HepG2 (cell line): Measurements from ENCODE around the gene ZCCHC10.

Experiments
- ATF7 ChIP-seq, 2 experiments: fragments of 450-650 bp in 1 of 2; sonication (generic) in 1 of 2; formaldehyde crosslinking in 1 of 2; IDR thresholded peaks; 2 replicates each; pipeline versions ENCODE4 v1.4.0 to v1.6.1; 2016 to 2020; ENCODE audit warnings: antibody characterized with exemption in 1 of 2, mild to moderate bottlenecking in 1 of 2, missing genetic modification reagents in 1 of 2
- ELF1 ChIP-seq: sonication (generic); formaldehyde crosslinking; IDR thresholded peaks from 2 replicates; pipeline ENCODE4 v1.4.0; 2020; ENCODE audit warnings: missing genetic modification reagents
- FOXO4 ChIP-seq: sonication (generic); formaldehyde crosslinking; conservative IDR thresholded peaks from 2 replicates; pipeline ENCODE4 v1.8.1; 2023; ENCODE audit warnings: missing genetic modification reagents
- IKZF1 ChIP-seq: fragments of 450-650 bp; IDR thresholded peaks from 2 replicates; pipeline ENCODE4 v1.7.1; 2016
- SIX1 ChIP-seq: sonication (generic); formaldehyde crosslinking; IDR thresholded peaks from 2 replicates; pipeline ENCODE4 v1.4.0; 2020; ENCODE audit warnings: missing genetic modification reagents, borderline replicate concordance
- TAF1 ChIP-seq: sonication (generic); formaldehyde crosslinking; IDR thresholded peaks from 2 replicates; pipeline ENCODE4 v1.4.0; 2020; ENCODE audit warnings: missing genetic modification reagents
- ZBTB42 ChIP-seq: sonication (generic); formaldehyde crosslinking; IDR thresholded peaks from 2 replicates; pipeline ENCODE4 v1.5.0; 2020; ENCODE audit warnings: mild to moderate bottlenecking, missing genetic modification reagents
- ZNF121 ChIP-seq: sonication (generic); formaldehyde crosslinking; IDR thresholded peaks from 2 replicates; pipeline ENCODE4 v1.5.0; 2020; ENCODE audit warnings: mild to moderate bottlenecking, missing genetic modification reagents
- ZNF235 ChIP-seq: sonication (generic); formaldehyde crosslinking; IDR thresholded peaks from 2 replicates; pipeline ENCODE4 v1.8.1; 2023; ENCODE audit warnings: mild to moderate bottlenecking, missing genetic modification reagents, borderline replicate concordance
- ZNF30 ChIP-seq: sonication (generic); formaldehyde crosslinking; IDR thresholded peaks from 2 replicates; pipeline ENCODE4 v1.5.0; 2020; ENCODE audit warnings: mild to moderate bottlenecking, missing genetic modification reagents
- ZNF562 ChIP-seq: sonication (generic); formaldehyde crosslinking; IDR thresholded peaks from 2 replicates; pipeline ENCODE4 v1.8.0; 2022; ENCODE audit warnings: missing genetic modification reagents, borderline replicate concordance

- no peak for TF ChIP-seq ZNF235 (CRISPR knock-in tag)
- TF ChIP-seq ZNF562 (CRISPR knock-in tag), result no peak
- no peak for TF ChIP-seq SIX1
- no peak for TF ChIP-seq IKZF1
- TF ChIP-seq ZNF121 (CRISPR knock-in tag), result no peak
- no peak for TF ChIP-seq TAF1
- no peak for TF ChIP-seq FOXO4 (CRISPR knock-in tag)
- TF ChIP-seq ELF1 (CRISPR knock-in tag), result no peak
- no peak for TF ChIP-seq ATF7 (IDR thresholded peaks at IDR 0.05)
- TF ChIP-seq ATF7 (CRISPR knock-in tag; IDR thresholded peaks at IDR 0.05), result no peak
- no peak for TF ChIP-seq ZNF30
- no peak for TF ChIP-seq ZBTB42 (CRISPR knock-in tag)
These were observed 27.1 kb downstream of the ZCCHC10 start for GRCh38 chr5:132999246-132999645.
